Kidney (tissue), 14 donors: ENCODE results near the gene UBR3. TPM values are rescaled to one million over a fixed set of nuclear protein-coding genes. Genes with fewer than 3 reads are reported as not detected.

ENCODE experiments used
- DNase-seq, 5 donors: peaks; one replicate each; pipeline ENCODE4 v3.0.0-alpha.2; 2013 to 2020
- FAIRE-seq: peaks from 2 replicates; lab custom pipeline; 2012; peaks lifted over from hg19 to GRCh38; lab: Jason Lieb, UNC
- H3K27ac ChIP-seq, 2 donors: one replicate each; pipeline ENCODE4 v1.7.0; 2013; ENCODE audit warnings: low read depth in 2 of 2, low read length in 2 of 2, inconsistent platforms in 1 of 2
- H3K27me3 ChIP-seq: one replicate; pipeline ENCODE4 v1.7.1; 2013; ENCODE audit warnings: low read length, inconsistent platforms; ENCODE audit not compliant: control insufficient read depth, insufficient read depth
- H3K36me3 ChIP-seq, 3 donors: one replicate each; pipeline versions ENCODE4 v1.7.0 to v1.7.1; 2013; ENCODE audit warnings: low read length in 3 of 3, control low read depth in 1 of 3, inconsistent platforms in 1 of 3; ENCODE audit not compliant: insufficient read depth in 3 of 3, control insufficient read depth in 2 of 3
- H3K4me1 ChIP-seq, 3 donors: one replicate each; pipeline versions ENCODE4 v1.7.0 to v1.7.1; 2013; ENCODE audit warnings: low read length in 3 of 3, inconsistent platforms in 1 of 3, low read depth in 1 of 3; ENCODE audit not compliant: control insufficient read depth in 2 of 3, insufficient read depth in 2 of 3
- H3K4me3 ChIP-seq, 3 donors: one replicate each; pipeline versions ENCODE4 v1.7.0 to v1.8.1; 2013; ENCODE audit warnings: low read length in 3 of 3, control low read depth in 1 of 3, inconsistent platforms in 1 of 3
- H3K9ac ChIP-seq, 3 donors: one replicate each; pipeline versions ENCODE4 v1.7.0 to v1.7.1; 2013; ENCODE audit warnings: low read length in 3 of 3, control low read depth in 1 of 3, inconsistent platforms in 1 of 3
- H3K9me3 ChIP-seq, 3 donors: one replicate each; pipeline versions ENCODE4 v1.7.0 to v1.7.1; 2013; ENCODE audit warnings: low read length in 3 of 3, control low read depth in 1 of 3, inconsistent platforms in 1 of 3; ENCODE audit not compliant: control insufficient read depth in 2 of 3, insufficient read depth in 1 of 3
- CTCF ChIP-seq: IDR thresholded peaks from 3 replicates; pipeline ENCODE4 v1.5.1; 2012; ENCODE audit warnings: mild to moderate bottlenecking, moderate library complexity, borderline replicate concordance; ENCODE audit not compliant: insufficient read depth; ENCODE audit errors: extremely low read depth
- intact Hi-C: fragments of 100-400 bp; cut with DNase I; formaldehyde crosslinking; loops from one replicate; pipeline ENCODE4 v1.11.1; 2022
- polyA plus RNA-seq: library from polyadenylated mRNA; stranded (reverse); fragments of 350-450 nt; fragmentation: Illumina TruSeq; extraction: RNeasy Lipid Tissue Mini Kit (QIAGEN cat#74804); gene quantifications from one replicate; pipeline ENCODE4 v1.2.3, GENCODE V29; 2014; ENCODE audit warnings: low read depth, low replicate concordance; ENCODE audit not compliant: insufficient read depth
- total RNA-seq: library from RNA; stranded (reverse); fragmentation: NEBNext Ultra II Directional; extraction: Animal tissue kit (Norgen Biotek cat#: 25700); gene quantifications from one replicate; pipeline ENCODE4 v1.2.1, GENCODE V29; 2021
- donor health status: control.
- donor health status: control.
- donor health status: control.
- donor health status: control.
- donor health status: control.
- donor health status: DM: yes; HTN: yes; CAD: no.
- donor health status: Normal renal cell carcinoma (clear cell type).

The UBR3 gene
- total and polyA plus RNA-seq, 2 donors from 2014 or later: 10.2 to 41.0 TPM

DNA sequence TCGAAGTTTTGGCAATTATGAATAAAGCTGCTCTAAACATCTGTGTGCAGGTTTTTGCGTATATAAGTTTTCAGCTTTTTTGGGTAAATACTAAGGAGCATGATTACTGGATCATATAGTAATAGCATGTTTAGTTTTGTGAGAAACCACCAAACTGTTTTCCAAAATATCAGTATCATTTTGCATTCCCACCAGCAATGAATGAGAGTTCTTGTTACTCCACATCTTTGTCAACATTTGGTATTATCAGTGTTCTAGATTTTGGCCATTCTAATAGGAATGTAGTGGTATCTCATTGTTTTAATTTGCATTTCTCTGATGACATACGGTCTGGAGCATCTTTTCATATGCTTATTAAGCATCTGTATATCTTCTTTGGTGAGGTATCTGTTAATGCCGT is 207.3 kb downstream of the UBR3 start:
- no peaks in the 10 kb centered on the region for H3K27me3 ChIP-seq
- FAIRE-seq: no peak
- no peak for DNase-seq
- no peak for TF ChIP-seq CTCF
- intact Hi-C loops: no loop called here
- H3K9ac ChIP-seq: no peak overlapping the region
- no peaks in the 10 kb centered on the region for H3K4me1 ChIP-seq
- no peaks in the 10 kb centered on the region for H3K9me3 ChIP-seq
- H3K36me3 ChIP-seq: peaks cover 0 to 6% (median 3%) of the 10 kb centered on the region in 3 donors
- H3K27ac ChIP-seq: no peak overlapping the region
- no peak overlapping the region for H3K4me3 ChIP-seq

DNA sequence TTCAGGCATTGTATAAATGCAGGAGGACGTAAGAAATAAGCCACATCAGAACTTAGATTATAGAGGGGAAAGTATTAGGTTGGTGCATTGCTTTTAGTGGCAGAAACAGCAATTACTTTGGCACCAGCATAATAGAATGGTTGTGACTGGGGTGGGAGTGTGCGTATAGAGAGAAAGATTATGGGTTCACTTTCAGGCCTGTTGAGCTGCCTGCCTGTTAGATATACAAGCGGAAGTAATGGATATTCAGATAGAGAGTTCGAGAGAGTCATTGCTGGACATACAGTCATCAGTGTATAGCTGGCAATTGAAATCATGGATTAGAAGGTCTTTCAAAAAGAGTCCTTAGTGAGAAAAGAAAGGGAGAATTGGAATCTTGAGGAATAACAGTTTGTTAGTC is 211.5 kb downstream of the UBR3 start:
- no peak for DNase-seq
- Histone ChIP-seq H3K9me3 (no peaks in the 10 kb centered on the region), H3K36me3 (peaks cover 0 to 4% (median 2%) of the 10 kb centered on the region in 3 donors), H3K4me1 (no peaks in the 10 kb centered on the region), H3K27me3 (no peaks in the 10 kb centered on the region), H3K9ac (no peak overlapping the region), H3K27ac (no peak overlapping the region), H3K4me3 (no peak overlapping the region)
- TF ChIP-seq CTCF: no peak
- FAIRE-seq: no peak
- intact Hi-C loops: no loop called here

DNA sequence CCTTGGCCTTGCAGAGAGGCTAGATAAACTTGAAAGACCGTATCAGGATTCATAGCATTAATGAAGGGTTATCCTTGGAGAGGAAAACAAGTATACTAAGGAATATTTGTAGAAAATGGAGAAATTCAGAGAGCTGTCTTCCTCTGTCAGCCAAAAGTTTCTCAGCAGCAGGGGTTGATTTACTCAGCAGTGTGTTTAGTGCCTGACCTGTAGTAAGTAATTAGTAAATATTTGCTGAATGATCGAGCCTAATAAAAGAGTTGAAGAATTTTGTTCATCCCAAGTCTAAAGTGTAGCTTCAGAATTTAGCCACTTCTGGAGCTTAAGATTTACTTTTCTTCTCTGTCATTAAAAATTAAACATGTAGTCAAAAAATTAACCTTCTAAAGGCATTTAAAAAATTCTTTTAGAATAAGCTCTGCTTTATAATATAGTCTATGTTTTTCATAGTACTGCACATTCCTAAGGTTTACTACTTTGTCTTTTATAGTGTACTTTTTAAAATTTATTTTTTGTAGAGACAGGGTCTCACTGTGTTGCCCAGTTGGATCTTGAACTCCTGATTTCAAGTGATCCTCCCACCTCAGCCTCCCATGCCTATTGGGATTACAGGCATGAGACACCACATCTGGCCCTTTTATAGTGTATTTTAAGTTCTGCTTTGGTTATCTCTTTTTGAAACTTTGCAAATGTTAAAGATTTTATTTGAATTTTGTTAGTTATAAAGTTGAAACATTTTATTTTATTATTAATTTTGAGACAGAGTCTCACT is 212.3 kb downstream of the UBR3 start:
- TF ChIP-seq CTCF: no peak
- Histone ChIP-seq H3K4me3 (no peak overlapping the region), H3K36me3 (peaks cover 0 to 4% (median 2%) of the 10 kb centered on the region in 3 donors), H3K9ac (no peak overlapping the region), H3K27me3 (no peaks in the 10 kb centered on the region), H3K4me1 (no peaks in the 10 kb centered on the region), H3K27ac (no peak overlapping the region), H3K9me3 (no peaks in the 10 kb centered on the region)
- FAIRE-seq (no peak), DNase-seq (no peak)
- intact Hi-C loops: no loop called here
